A549 (cell line): ENCODE results near the gene NKD1. TPM values are rescaled to one million over a fixed set of nuclear protein-coding genes. Genes with fewer than 3 reads are reported as not detected.

Source experiments
- ATAC-seq, 2 experiments: fragments of 200-7000 bp in 1 of 2; fragments of >200 bp in 1 of 2; cut with Nextera tagmentation in 1 of 2; cut with Tn5 transposase in 1 of 2; 3 replicates each; pipeline versions ENCODE4 v1.8.0 to v1.9.1; 2018 to 2020; ENCODE audit warnings: mild to moderate bottlenecking in 1 of 2, moderate library complexity in 1 of 2
- CTCF ChIA-PET: fragments of 300-600 bp; sonication (Branson Sonifier 250); formaldehyde crosslinking; extraction: SDS; loops from one replicate; lab custom pipeline; 2021; ENCODE audit warnings: antibody characterized with exemption, inconsistent platforms; lab: Yijun Ruan, JAX
- POLR2A ChIA-PET: fragments of 350-600 bp; formaldehyde crosslinking; extraction: SDS; loops from one replicate; lab custom pipeline; 2021; ENCODE audit warnings: antibody characterized with exemption, inconsistent platforms; lab: Yijun Ruan, JAX
- DNase-seq, 2 experiments: peaks; one replicate each; pipeline versions ENCODE4 v3.0.0 to v3.0.0-alpha.2; 2011 to 2016; ENCODE audit warnings: low read depth in 1 of 2, low spot score in 1 of 2
- FAIRE-seq: peaks from 2 replicates; lab custom pipeline; 2011; peaks lifted over from hg19 to GRCh38; lab: Jason Lieb, UNC
- H3K27ac ChIP-seq, 2 experiments: fragments of >200 bp; sonication (Bioruptor Twin); formaldehyde crosslinking; 3 replicates each; pipeline ENCODE4 v1.5.1; 2016 to 2017
- H3K4me1 ChIP-seq: fragments of >200 bp; sonication (Bioruptor Twin); formaldehyde crosslinking; 3 replicates; pipeline ENCODE4 v1.6.1; 2016
- H3K4me2 ChIP-seq: fragments of >200 bp; sonication (Bioruptor Twin); formaldehyde crosslinking; 3 replicates; pipeline ENCODE4 v1.6.1; 2016
- H3K4me3 ChIP-seq: fragments of >200 bp; sonication (Bioruptor Twin); formaldehyde crosslinking; 3 replicates; pipeline ENCODE4 v1.5.1; 2016
- H3K9me3 ChIP-seq: fragments of >200 bp; sonication (Bioruptor Twin); formaldehyde crosslinking; 3 replicates; pipeline ENCODE4 v1.6.1; 2016
- BCL3 ChIP-seq: fragments of >200 bp; sonication (Bioruptor Twin); formaldehyde crosslinking; IDR thresholded peaks from 3 replicates; pipeline ENCODE4 v1.6.1; 2016
- CBX8 ChIP-seq: fragments of 200-600 bp; sonication (generic); IDR thresholded peaks from 2 replicates; pipeline ENCODE4 v1.6.1; 2016
- CHD2 ChIP-seq: fragments of 150-350 bp; IDR thresholded peaks from 2 replicates; pipeline ENCODE4 v1.6.1; 2014; ENCODE audit warnings: low read length; ENCODE audit not compliant: partially characterized antibody
- CHD4 ChIP-seq: fragments of 200-600 bp; sonication (generic); IDR thresholded peaks from 2 replicates; pipeline ENCODE4 v1.6.1; 2016; ENCODE audit warnings: antibody characterized with exemption, mild to moderate bottlenecking, borderline replicate concordance
- EHMT2 ChIP-seq: fragments of 200-600 bp; sonication (generic); IDR thresholded peaks from 2 replicates; pipeline ENCODE4 v1.6.1; 2016; ENCODE audit warnings: antibody characterized with exemption, low read depth, mild to moderate bottlenecking, moderate library complexity
- EP300 ChIP-seq, 2 experiments: fragments of >200 bp; sonication (Bioruptor Twin); formaldehyde crosslinking; IDR thresholded peaks; 2 replicates in 1 of 2; 3 replicates in 1 of 2; pipeline ENCODE4 v1.6.1; 2016 to 2017
- FOSL2 ChIP-seq, 2 experiments: fragments of 450-650 bp in 1 of 2; fragments of >200 bp in 1 of 2; sonication (Bioruptor Twin) in 1 of 2; formaldehyde crosslinking; IDR thresholded peaks; 2 replicates each; pipeline versions ENCODE4 v1.5.0 to v1.6.1; 2016 to 2020; ENCODE audit warnings: mild to moderate bottlenecking in 1 of 2, moderate library complexity in 1 of 2
- FOXS1 ChIP-seq: fragments of 250-450 bp; sonication (Bioruptor Pico); IDR thresholded peaks from 2 replicates; pipeline ENCODE4 v1.5.0; 2020; ENCODE audit warnings: mild to moderate bottlenecking, moderate library complexity
- GATA3 ChIP-seq: IDR thresholded peaks from 2 replicates; pipeline ENCODE4 v1.6.1; 2012; ENCODE audit warnings: borderline replicate concordance
- HDAC2 ChIP-seq: fragments of 200-600 bp; sonication (generic); IDR thresholded peaks from 2 replicates; pipeline ENCODE4 v1.6.1; 2016
- HES2 ChIP-seq: fragments of >200 bp; sonication (Bioruptor Twin); formaldehyde crosslinking; IDR thresholded peaks from 2 replicates; pipeline ENCODE4 v1.6.1; 2016
- HEYL ChIP-seq: fragments of 250-450 bp; sonication (Bioruptor Pico); IDR thresholded peaks from 2 replicates; pipeline ENCODE4 v1.8.0; 2021; ENCODE audit warnings: mild to moderate bottlenecking, moderate library complexity
- HOXB13 ChIP-seq: fragments of 250-450 bp; sonication (Bioruptor Pico); IDR thresholded peaks from 2 replicates; pipeline ENCODE4 v1.5.0; 2020; ENCODE audit warnings: low read depth, mild to moderate bottlenecking, moderate library complexity
- HOXB5 ChIP-seq: fragments of 250-450 bp; sonication (Bioruptor Pico); IDR thresholded peaks from 2 replicates; pipeline ENCODE4 v1.5.0; 2020; ENCODE audit warnings: mild to moderate bottlenecking, moderate library complexity
- JUNB ChIP-seq: fragments of >200 bp; sonication (Bioruptor Twin); formaldehyde crosslinking; IDR thresholded peaks from 2 replicates; pipeline ENCODE4 v1.6.1; 2016
- KDM5A ChIP-seq: fragments of 200-600 bp; sonication (generic); IDR thresholded peaks from 2 replicates; pipeline ENCODE4 v1.6.1; 2016; ENCODE audit warnings: antibody characterized with exemption, mild to moderate bottlenecking
- MAZ ChIP-seq: fragments of 150-350 bp; IDR thresholded peaks from 2 replicates; pipeline ENCODE4 v1.6.1; 2014; ENCODE audit warnings: antibody characterized with exemption, low read depth, low read length, borderline replicate concordance
- MYC ChIP-seq: IDR thresholded peaks from 2 replicates; pipeline ENCODE4 v1.6.1; 2012; ENCODE audit warnings: mild to moderate bottlenecking, inconsistent platforms, low read length, improper control_type of control experiment, borderline replicate concordance
- NFE2L2 ChIP-seq: fragments of 150-350 bp; conservative IDR thresholded peaks from 2 replicates; pipeline ENCODE4 v1.6.1; 2014; ENCODE audit warnings: low read length
- NR3C1 ChIP-seq: fragments of >200 bp; sonication (Bioruptor Twin); formaldehyde crosslinking; IDR thresholded peaks from 3 replicates; pipeline ENCODE4 v1.6.1; 2017
- PHF8 ChIP-seq: fragments of 200-600 bp; sonication (generic); IDR thresholded peaks from 2 replicates; pipeline ENCODE4 v1.6.1; 2016; ENCODE audit warnings: low read depth, mild to moderate bottlenecking, antibody characterized with exemption, moderate library complexity, borderline replicate concordance
- POLR2AphosphoS2 ChIP-seq: conservative IDR thresholded peaks from 2 replicates; pipeline ENCODE4 v1.6.1; 2012; ENCODE audit warnings: low read length, improper control_type of control experiment, inconsistent platforms
- ZC3H11A ChIP-seq: fragments of 450-650 bp; IDR thresholded peaks from 2 replicates; pipeline ENCODE4 v1.6.1; 2014; ENCODE audit warnings: antibody characterized with exemption, mild to moderate bottlenecking
- ZFP36 ChIP-seq: fragments of 450-650 bp; IDR thresholded peaks from 2 replicates; pipeline ENCODE4 v1.6.1; 2014; ENCODE audit warnings: borderline replicate concordance; ENCODE audit not compliant: partially characterized antibody
- ZNF302 ChIP-seq: fragments of 250-450 bp; sonication (Bioruptor Pico); IDR thresholded peaks from 2 replicates; pipeline ENCODE4 v1.9.0; 2021; ENCODE audit warnings: inconsistent platforms, mild to moderate bottlenecking, moderate library complexity
- ZSCAN20 ChIP-seq: fragments of 250-450 bp; sonication (Bioruptor Pico); IDR thresholded peaks from 2 replicates; pipeline ENCODE4 v1.8.0; 2022; ENCODE audit warnings: mild to moderate bottlenecking, moderate library complexity
- WGBS: methylation state at CpG from one replicate; pipeline ENCODE4 v1.1.6; 2017; ENCODE audit errors: missing lambda C conversion rate; 5-methylcytosine and 5-hydroxymethylcytosine counted together
- polyA plus RNA-seq, 4 experiments: library from polyadenylated mRNA; depleted of rRNA in 3 of 4; stranded (reverse); fragments of >200 nt; fragmentation: RNase III in 1 of 4; extraction: RNeasy Plus Mini Kit Qiagen cat#74134 plus additional on column Dnase treatment in 1 of 4; gene quantifications; 2 replicates in 3 of 4; 3 replicates in 1 of 4; pipeline ENCODE4 v1.2.3, GENCODE V29; 2011 to 2017
- TF ChIP-seq, protein P1 (sequence below): IDR thresholded peaks from 2 replicates; pipeline ENCODE4 v1.6.1; 2012; ENCODE audit warnings: low read depth, borderline replicate concordance
- TF ChIP-seq, protein P2 (sequence below): fragments of 250-450 bp; sonication (Bioruptor Pico); IDR thresholded peaks from 2 replicates; pipeline ENCODE4 v1.5.0; 2021; ENCODE audit warnings: mild to moderate bottlenecking, moderate library complexity, borderline replicate concordance
- TF ChIP-seq, protein P3 (sequence below): fragments of 200-600 bp; sonication (generic); IDR thresholded peaks from 2 replicates; pipeline ENCODE4 v1.6.1; 2016; ENCODE audit warnings: antibody characterized with exemption, mild to moderate bottlenecking, moderate library complexity

Gene NKD1
- polyA plus RNA-seq, 2 of the 4 experiments (the other 2 are of a cell fraction) = 0.10 to 0.19 TPM

DNA sequence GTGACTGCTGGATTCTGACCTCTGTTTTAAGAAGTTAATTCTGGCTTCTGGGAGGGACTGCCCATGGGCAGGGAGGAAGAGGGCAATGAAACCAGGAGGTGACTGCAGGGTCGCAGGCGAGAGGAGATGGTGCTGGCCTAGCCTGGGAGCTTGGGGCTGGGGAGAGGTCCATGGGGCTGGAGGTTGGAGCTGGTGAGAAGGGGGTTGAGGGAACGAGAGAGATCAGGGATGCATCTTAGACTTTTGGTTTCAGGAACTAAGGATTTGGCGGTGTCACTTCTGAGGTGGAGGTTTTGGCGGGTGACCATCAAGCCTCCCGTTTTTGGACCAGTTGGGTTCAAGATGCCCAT lies 64.6 kb downstream of the NKD1 start:
- Histone ChIP-seq H3K27ac (no peak overlapping the region), H3K9me3 (no peaks in the 10 kb centered on the region)
- WGBS = 82% methylated on average over 6 of the region's 6 CpGs
- no peak for ATAC-seq
- TF ChIP-seq EP300 (IDR thresholded peaks at IDR 0.05) (no peak), NR3C1 (no peak), PHF8 (no peak), HEYL (CRISPR knock-in tag) (no peak), CHD4 (no peak), ZC3H11A (no peak), EHMT2 (no peak), GATA3 (no peak), ZNF302 (CRISPR knock-in tag) (no peak), HES2 (no peak), CBX8 (no peak), ZFP36 (no peak), FOXS1 (CRISPR knock-in tag) (no peak), MYC (no peak), HDAC2 (no peak), POLR2AphosphoS2 (no peak), KDM5A (no peak), FOSL2 (IDR thresholded peaks at IDR 0.05) (no peak), FOSL2 (CRISPR knock-in tag; IDR thresholded peaks at IDR 0.05) (no peak)
- TF ChIP-seq, protein P1, sequence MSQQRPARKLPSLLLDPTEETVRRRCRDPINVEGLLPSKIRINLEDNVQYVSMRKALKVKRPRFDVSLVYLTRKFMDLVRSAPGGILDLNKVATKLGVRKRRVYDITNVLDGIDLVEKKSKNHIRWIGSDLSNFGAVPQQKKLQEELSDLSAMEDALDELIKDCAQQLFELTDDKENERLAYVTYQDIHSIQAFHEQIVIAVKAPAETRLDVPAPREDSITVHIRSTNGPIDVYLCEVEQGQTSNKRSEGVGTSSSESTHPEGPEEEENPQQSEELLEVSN = no peak
- TF ChIP-seq, all 56 proteins: peak for 0
- ChIA-PET POLR2A (no interaction called here), CTCF (no interaction called here)
- no peak for FAIRE-seq
- H3K4me3 ChIP-seq = no peak overlapping the region
- DNase-seq = no peak
- no peak overlapping the region for H3K4me2 ChIP-seq
- H3K4me1 ChIP-seq = 0 out of 3 replicates have a peak, but pooled peaks cover 3% of the 10 kb centered on the region

- H3K27ac ChIP-seq = no peak overlapping the region
- DNase-seq (no peak), FAIRE-seq (no peak), ATAC-seq (no peak)
- POLR2A ChIA-PET = no interaction called here
- 0 out of 3 replicates have a peak, but pooled peaks cover 3% of the 10 kb centered on the region for H3K4me1 ChIP-seq
- H3K4me3 ChIP-seq = no peak overlapping the region
- H3K4me2 ChIP-seq = no peak overlapping the region
- H3K9me3 ChIP-seq = no peaks in the 10 kb centered on the region
- CTCF ChIA-PET = interaction anchor here (0.9 kb wide), 1 partner anchor 19 kb away, joined by 3 read pairs; no protein-coding TSS in a partner anchor
- TF ChIP-seq CHD2 (no peak), JUNB (no peak), HOXB13 (CRISPR knock-in tag) (no peak), ZFP36 (no peak), MAZ (no peak), MYC (no peak), NR3C1 (no peak), HES2 (no peak), BCL3 (no peak), HOXB5 (no peak), NFE2L2 (no peak), ZSCAN20 (no peak)
- TF ChIP-seq, protein P2, sequence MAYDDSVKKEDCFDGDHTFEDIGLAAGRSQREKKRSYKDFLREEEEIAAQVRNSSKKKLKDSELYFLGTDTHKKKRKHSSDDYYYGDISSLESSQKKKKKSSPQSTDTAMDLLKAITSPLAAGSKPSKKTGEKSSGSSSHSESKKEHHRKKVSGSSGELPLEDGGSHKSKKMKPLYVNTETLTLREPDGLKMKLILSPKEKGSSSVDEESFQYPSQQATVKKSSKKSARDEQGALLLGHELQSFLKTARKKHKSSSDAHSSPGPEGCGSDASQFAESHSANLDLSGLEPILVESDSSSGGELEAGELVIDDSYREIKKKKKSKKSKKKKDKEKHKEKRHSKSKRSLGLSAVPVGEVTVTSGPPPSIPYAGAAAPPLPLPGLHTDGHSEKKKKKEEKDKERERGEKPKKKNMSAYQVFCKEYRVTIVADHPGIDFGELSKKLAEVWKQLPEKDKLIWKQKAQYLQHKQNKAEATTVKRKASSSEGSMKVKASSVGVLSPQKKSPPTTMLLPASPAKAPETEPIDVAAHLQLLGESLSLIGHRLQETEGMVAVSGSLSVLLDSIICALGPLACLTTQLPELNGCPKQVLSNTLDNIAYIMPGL (CRISPR knock-in tag) = no peak
- TF ChIP-seq, protein P3, sequence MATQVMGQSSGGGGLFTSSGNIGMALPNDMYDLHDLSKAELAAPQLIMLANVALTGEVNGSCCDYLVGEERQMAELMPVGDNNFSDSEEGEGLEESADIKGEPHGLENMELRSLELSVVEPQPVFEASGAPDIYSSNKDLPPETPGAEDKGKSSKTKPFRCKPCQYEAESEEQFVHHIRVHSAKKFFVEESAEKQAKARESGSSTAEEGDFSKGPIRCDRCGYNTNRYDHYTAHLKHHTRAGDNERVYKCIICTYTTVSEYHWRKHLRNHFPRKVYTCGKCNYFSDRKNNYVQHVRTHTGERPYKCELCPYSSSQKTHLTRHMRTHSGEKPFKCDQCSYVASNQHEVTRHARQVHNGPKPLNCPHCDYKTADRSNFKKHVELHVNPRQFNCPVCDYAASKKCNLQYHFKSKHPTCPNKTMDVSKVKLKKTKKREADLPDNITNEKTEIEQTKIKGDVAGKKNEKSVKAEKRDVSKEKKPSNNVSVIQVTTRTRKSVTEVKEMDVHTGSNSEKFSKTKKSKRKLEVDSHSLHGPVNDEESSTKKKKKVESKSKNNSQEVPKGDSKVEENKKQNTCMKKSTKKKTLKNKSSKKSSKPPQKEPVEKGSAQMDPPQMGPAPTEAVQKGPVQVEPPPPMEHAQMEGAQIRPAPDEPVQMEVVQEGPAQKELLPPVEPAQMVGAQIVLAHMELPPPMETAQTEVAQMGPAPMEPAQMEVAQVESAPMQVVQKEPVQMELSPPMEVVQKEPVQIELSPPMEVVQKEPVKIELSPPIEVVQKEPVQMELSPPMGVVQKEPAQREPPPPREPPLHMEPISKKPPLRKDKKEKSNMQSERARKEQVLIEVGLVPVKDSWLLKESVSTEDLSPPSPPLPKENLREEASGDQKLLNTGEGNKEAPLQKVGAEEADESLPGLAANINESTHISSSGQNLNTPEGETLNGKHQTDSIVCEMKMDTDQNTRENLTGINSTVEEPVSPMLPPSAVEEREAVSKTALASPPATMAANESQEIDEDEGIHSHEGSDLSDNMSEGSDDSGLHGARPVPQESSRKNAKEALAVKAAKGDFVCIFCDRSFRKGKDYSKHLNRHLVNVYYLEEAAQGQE = no peak
- TF ChIP-seq, all 56 proteins: peak for 0
- WGBS = 72% methylated on average over 19 of the region's 20 CpGs
These were observed 65.2 kb downstream of the NKD1 start for GRCh38 chr16:50613281-50613963.
